Hepatocyte (in vitro differentiated cells): ENCODE data around the gene CLCN1. TPM values are rescaled to one million over a fixed set of nuclear protein-coding genes. Genes with fewer than 3 reads are reported as not detected.

Experiments used
- DNase-seq: peaks from one replicate; pipeline ENCODE4 v3.0.0-alpha.2; 2016; ENCODE audit warnings: low spot score
- H2AFZ ChIP-seq: fragments of 200-600 bp; sonication (generic); 2 replicates; pipeline ENCODE4 v1.6.0; 2016; ENCODE audit warnings: antibody characterized with exemption, mild to moderate bottlenecking
- H3K27ac ChIP-seq: fragments of 200-600 bp; sonication (generic); 2 replicates; pipeline ENCODE4 v1.5.1; 2016; ENCODE audit warnings: mild to moderate bottlenecking
- H3K27me3 ChIP-seq: fragments of 200-600 bp; sonication (generic); 2 replicates; pipeline ENCODE4 v1.6.1; 2016
- H3K36me3 ChIP-seq: fragments of 200-600 bp; sonication (generic); replicated peaks from 2 replicates; pipeline ENCODE4 v1.5.1; 2016; ENCODE audit warnings: low read depth; ENCODE audit not compliant: insufficient read depth
- H3K4me1 ChIP-seq: fragments of 200-600 bp; sonication (generic); 2 replicates; pipeline ENCODE4 v1.5.1; 2016; ENCODE audit warnings: mild to moderate bottlenecking, moderate library complexity; ENCODE audit not compliant: insufficient read depth
- H3K4me2 ChIP-seq: fragments of 200-600 bp; sonication (generic); 2 replicates; pipeline ENCODE4 v1.6.0; 2016
- H3K4me3 ChIP-seq: fragments of 200-600 bp; sonication (generic); 2 replicates; pipeline ENCODE4 v1.5.1; 2016; ENCODE audit warnings: mild to moderate bottlenecking
- H3K79me2 ChIP-seq: fragments of 200-600 bp; sonication (generic); 2 replicates; pipeline ENCODE4 v1.6.0; 2017; ENCODE audit warnings: mild to moderate bottlenecking
- H3K9me2 ChIP-seq: fragments of 200-600 bp; sonication (generic); replicated peaks from 2 replicates; pipeline ENCODE4 v1.6.0; 2017; ENCODE audit warnings: mild to moderate bottlenecking; ENCODE audit not compliant: insufficient read depth
- H3K9me3 ChIP-seq: fragments of 200-600 bp; sonication (generic); 2 replicates; pipeline ENCODE4 v1.5.1; 2016; ENCODE audit warnings: low read depth, mild to moderate bottlenecking
- H4K20me1 ChIP-seq: fragments of 200-600 bp; sonication (generic); 2 replicates; pipeline ENCODE4 v1.6.0; 2016; ENCODE audit warnings: mild to moderate bottlenecking; ENCODE audit not compliant: insufficient read depth, poor library complexity, severe bottlenecking
- EZH2 ChIP-seq: fragments of 200-600 bp; sonication (generic); IDR thresholded peaks from 2 replicates; pipeline ENCODE4 v1.6.1; 2016; ENCODE audit warnings: antibody characterized with exemption, mild to moderate bottlenecking, borderline replicate concordance
- EZH2phosphoT487 ChIP-seq: fragments of 200-600 bp; sonication (generic); IDR thresholded peaks from one replicate; pipeline ENCODE4 v1.6.1; 2018; ENCODE audit warnings: antibody characterized with exemption, mild to moderate bottlenecking, low read depth, moderate library complexity; ENCODE audit not compliant: unreplicated experiment, severe bottlenecking
- WGBS: methylation state at CpG from one replicate; pipeline ENCODE4 v1.1.6; 2016; ENCODE audit warnings: low lambda C conversion rate; ENCODE audit errors: missing lambda C conversion rate; 5-methylcytosine and 5-hydroxymethylcytosine counted together
- polyA plus RNA-seq: library from polyadenylated mRNA; unstranded; fragments of >200 nt; fragmentation: Nextera tagmentation; extraction: Ambion mirVana; gene quantifications from 2 replicates; pipeline ENCODE4 v1.2.1, GENCODE V29; 2016
- total RNA-seq: library from RNA; depleted of rRNA; stranded (reverse); fragments of >200 nt; gene quantifications from 2 replicates; pipeline ENCODE4 v1.2.3, GENCODE V29; 2014
- TF ChIP-seq, protein P1 (sequence below): fragments of 200-600 bp; sonication (generic); IDR thresholded peaks from 2 replicates; pipeline ENCODE4 v1.5.1; 2016; ENCODE audit warnings: antibody characterized with exemption, mild to moderate bottlenecking; ENCODE audit not compliant: poor library complexity

CLCN1 gene
- total and polyA plus RNA-seq, 2 experiments from 2014 or later = 0.07 TPM; not detected in 1

DNA sequence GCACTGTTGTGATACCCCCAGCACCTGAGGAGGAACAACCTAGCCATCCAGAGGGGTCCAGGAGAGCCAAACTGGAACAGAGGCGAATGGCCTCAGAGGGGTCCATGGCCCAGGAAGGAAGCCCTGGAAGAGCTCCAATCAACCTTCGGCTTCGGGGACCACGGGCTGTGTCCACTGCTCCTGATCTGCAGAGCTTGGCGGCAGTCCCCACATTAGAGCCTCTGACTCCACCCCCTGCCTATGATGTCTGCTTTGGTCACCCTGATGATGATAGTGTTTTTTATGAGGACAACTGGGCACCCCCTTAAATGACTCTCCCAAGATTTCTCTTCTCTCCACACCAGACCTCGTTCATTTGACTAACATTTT, 29.4 kb upstream of the CLCN1 start:
- H3K36me3 ChIP-seq = no peaks in the 10 kb centered on the region
- H3K27ac ChIP-seq = no peak overlapping the region
- peaks cover 29% of the 10 kb centered on the region for H3K79me2 ChIP-seq
- DNase-seq = no peak
- H3K9me3 ChIP-seq = no peaks in the 10 kb centered on the region
- peaks cover 26% of the 10 kb centered on the region for H3K4me1 ChIP-seq
- no peak overlapping the region for H2AFZ ChIP-seq
- peaks cover 8% of the 10 kb centered on the region for H4K20me1 ChIP-seq
- no peaks in the 10 kb centered on the region for H3K9me2 ChIP-seq
- no peaks in the 10 kb centered on the region for H3K27me3 ChIP-seq
- 99% methylated on average over 6 of the region's 6 CpGs for WGBS
- TF ChIP-seq EZH2 (no peak), EZH2phosphoT487 (no peak)
- TF ChIP-seq, protein P1, sequence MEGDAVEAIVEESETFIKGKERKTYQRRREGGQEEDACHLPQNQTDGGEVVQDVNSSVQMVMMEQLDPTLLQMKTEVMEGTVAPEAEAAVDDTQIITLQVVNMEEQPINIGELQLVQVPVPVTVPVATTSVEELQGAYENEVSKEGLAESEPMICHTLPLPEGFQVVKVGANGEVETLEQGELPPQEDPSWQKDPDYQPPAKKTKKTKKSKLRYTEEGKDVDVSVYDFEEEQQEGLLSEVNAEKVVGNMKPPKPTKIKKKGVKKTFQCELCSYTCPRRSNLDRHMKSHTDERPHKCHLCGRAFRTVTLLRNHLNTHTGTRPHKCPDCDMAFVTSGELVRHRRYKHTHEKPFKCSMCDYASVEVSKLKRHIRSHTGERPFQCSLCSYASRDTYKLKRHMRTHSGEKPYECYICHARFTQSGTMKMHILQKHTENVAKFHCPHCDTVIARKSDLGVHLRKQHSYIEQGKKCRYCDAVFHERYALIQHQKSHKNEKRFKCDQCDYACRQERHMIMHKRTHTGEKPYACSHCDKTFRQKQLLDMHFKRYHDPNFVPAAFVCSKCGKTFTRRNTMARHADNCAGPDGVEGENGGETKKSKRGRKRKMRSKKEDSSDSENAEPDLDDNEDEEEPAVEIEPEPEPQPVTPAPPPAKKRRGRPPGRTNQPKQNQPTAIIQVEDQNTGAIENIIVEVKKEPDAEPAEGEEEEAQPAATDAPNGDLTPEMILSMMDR = no peak
- H3K4me3 ChIP-seq = no peak overlapping the region
- no peak overlapping the region for H3K4me2 ChIP-seq

GRCh38 chr7:143287339-143287934, 28.5 kb upstream of the CLCN1 start:
- no peak for TF ChIP-seq EZH2
- TF ChIP-seq, protein P1 = no peak
- TF ChIP-seq EZH2phosphoT487 = no peak
- Histone ChIP-seq H3K4me3 (no peak overlapping the region), H3K79me2 (peaks cover 38% of the 10 kb centered on the region), H2AFZ (peak overlapping the region; percentile 30), H3K4me2 (peak overlapping the region; percentile 88), H3K27me3 (no peaks in the 10 kb centered on the region), H3K36me3 (no peaks in the 10 kb centered on the region), H3K27ac (peak overlapping the region; percentile 40), H4K20me1 (peaks cover 8% of the 10 kb centered on the region), H3K9me2 (no peaks in the 10 kb centered on the region), H3K9me3 (no peaks in the 10 kb centered on the region), H3K4me1 (peaks cover 26% of the 10 kb centered on the region)
- 90% methylated on average over 17 of the region's 17 CpGs for WGBS
- DNase-seq = no peak

DNA sequence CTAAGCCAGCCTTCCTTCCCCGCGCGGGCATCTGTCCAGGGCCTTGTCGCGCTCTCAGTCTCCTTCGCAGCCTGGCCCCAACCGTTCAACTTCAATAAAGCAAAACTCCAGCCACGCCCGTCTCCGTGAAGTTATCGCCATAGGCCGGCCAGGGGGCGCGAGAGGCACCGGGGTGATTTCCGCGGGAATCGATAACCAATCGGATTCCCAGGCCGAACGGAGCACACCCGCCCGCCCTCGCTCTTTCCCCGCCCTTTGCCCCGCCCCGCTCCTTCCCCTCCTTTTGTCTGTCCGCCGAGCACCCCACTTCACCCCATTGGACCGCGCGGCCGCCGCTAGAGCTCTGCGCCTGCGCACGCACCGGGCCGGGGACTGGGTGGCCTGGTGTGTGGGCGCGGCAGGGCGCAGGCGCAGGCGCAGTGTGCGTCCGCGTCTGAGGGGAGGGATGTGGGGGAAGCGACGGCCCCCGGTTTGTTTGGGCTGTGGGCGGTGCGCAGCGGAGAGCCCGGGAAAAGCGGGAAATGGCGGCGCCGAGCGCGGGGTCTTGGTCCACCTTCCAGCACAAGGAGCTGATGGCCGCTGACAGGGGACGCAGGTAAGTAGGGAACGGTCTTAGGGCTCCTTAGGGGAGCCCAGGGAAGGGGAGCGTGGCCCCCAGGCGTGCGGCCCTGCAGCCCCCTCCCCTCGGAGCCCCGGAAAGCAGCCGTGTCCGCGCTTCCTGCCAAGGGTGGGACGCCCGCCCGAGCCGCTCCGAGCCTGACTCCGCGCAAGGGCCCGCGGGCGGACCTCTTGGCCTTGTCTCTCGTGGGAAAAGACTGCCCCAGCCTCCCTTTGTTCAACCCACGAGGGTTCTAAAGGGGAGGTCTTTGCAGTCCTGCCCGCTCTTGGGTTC, 27.7 kb upstream of the CLCN1 start, which contains the start of gene CASP2:
Gene CASP2, plus strand, starts transcription at position 417 of the 892 bp plus-strand sequence. Its CDS starts 105 bp downstream, at position 522.
- Histone ChIP-seq H3K9me3 (no peaks in the 10 kb centered on the region), H3K27ac (peak within 1 kb of the TSS; percentile 87), H3K36me3 (no peaks in the 10 kb centered on the region), H3K9me2 (no peaks in the 10 kb centered on the region), H2AFZ (peak within 1 kb of the TSS; percentile 76), H3K27me3 (no peaks in the 10 kb centered on the region), H3K79me2 (peaks cover 43% of the 10 kb centered on the region), H3K4me3 (peak within 1 kb of the TSS; percentile 90), H3K4me1 (peaks cover 26% of the 10 kb centered on the region), H4K20me1 (peaks cover 8% of the 10 kb centered on the region), H3K4me2 (peak within 1 kb of the TSS; percentile 88)
- 2% methylated on average over 59 of the region's 84 CpGs for WGBS
- DNase-seq = peak; percentile 99
- TF ChIP-seq, protein P1 = peak; percentile 36
- TF ChIP-seq EZH2 = no peak
